ENCODE results near the gene EQTN.

GRCh38 chr9:27304521-27304920 lies 7.6 kb upstream of the EQTN start:
- TF ChIP-seq CTCF (IDR thresholded peaks at IDR 0.05) (no peak), EZH2 (IDR thresholded peaks at IDR 0.05; ENCODE audit: borderline replicate concordance, insufficient read depth, low read depth, low read length, poor library complexity, severe bottlenecking) (no peak)
